ENCODE measurements around the gene KLK10. TPM values are rescaled to one million over a fixed set of nuclear protein-coding genes. Genes with fewer than 3 reads are reported as not detected.

Gene KLK10
- total RNA-seq, 1 donor from 2014 or later: 1.6 TPM

DNA sequence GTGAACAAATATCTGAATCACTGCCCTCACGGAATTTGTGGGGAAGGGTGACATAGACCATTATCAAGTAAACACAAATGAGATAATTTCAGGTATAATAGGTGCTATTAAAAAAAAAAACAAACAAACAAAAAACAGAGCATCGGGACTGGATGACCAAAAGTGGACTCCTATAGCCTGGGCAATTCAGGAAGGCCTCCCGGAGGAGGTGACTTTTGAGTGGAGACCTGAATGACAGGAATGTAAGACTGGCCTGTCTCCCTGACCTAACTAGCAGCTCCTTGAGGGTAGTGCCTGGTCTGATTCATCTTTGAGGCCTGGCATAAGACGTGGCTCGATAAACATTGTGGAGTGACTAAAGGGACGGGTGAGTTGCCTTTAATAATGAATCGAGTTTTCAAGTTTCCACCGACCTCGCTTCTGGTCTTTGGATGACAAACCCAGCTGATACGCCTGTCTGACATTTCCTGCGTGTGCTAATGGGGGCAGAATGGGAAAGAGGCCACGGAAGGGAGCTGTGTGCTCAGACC lies 6.8 kb downstream of the KLK10 start:
- DNase-seq (ENCODE audit: low spot score in 2 of 2): no peak
- Histone ChIP-seq H3K27ac (no peak overlapping the region), H3K4me1 (no peaks in the 10 kb centered on the region), H3K27me3 (no peaks in the 10 kb centered on the region), H3K4me3 (no peak overlapping the region), H3K9me3 (no peaks in the 10 kb centered on the region), H3K36me3 (no peaks in the 10 kb centered on the region)
- TF ChIP-seq, protein P1, sequence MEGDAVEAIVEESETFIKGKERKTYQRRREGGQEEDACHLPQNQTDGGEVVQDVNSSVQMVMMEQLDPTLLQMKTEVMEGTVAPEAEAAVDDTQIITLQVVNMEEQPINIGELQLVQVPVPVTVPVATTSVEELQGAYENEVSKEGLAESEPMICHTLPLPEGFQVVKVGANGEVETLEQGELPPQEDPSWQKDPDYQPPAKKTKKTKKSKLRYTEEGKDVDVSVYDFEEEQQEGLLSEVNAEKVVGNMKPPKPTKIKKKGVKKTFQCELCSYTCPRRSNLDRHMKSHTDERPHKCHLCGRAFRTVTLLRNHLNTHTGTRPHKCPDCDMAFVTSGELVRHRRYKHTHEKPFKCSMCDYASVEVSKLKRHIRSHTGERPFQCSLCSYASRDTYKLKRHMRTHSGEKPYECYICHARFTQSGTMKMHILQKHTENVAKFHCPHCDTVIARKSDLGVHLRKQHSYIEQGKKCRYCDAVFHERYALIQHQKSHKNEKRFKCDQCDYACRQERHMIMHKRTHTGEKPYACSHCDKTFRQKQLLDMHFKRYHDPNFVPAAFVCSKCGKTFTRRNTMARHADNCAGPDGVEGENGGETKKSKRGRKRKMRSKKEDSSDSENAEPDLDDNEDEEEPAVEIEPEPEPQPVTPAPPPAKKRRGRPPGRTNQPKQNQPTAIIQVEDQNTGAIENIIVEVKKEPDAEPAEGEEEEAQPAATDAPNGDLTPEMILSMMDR (IDR thresholded peaks at IDR 0.05): no peak
- intact Hi-C loops (cut with DNase I): no loop called here

DNA sequence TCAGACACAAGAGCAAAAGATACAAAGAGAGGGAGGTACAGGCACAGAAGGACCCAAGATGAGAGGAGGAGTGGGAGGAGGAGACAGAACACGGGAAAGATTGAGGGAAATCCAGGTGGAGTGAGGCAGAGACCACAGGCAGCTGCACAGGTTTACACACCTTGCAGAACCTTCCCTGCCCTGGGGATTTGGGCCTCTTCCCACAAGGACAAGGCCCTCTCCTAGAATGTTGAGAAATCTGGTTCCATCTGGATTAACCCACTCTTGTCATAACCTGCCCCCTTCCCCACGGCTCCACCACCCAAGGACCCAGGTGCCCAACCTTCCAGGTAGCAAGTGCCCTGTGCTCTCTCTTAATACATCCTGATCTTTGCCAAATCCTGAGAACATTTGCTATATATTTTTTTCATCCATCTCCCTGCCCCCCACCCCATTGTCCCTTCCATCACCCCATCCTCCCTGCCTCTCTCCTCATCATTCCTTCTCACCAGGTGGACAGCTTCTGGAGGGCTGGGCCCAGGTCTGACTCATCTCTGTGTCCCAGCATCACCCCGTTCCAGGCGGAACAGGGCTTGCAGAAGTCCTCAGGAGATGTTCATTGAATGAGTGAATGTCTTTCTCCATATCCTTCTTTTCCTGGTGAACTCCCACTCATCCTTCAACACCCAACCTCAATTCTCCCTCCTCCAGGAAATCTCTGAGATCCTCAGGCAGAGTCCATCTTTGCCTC lies 9.3 kb downstream of the KLK10 start:
- Histone ChIP-seq H3K27me3 (no peaks in the 10 kb centered on the region), H3K36me3 (no peaks in the 10 kb centered on the region), H3K4me3 (no peak overlapping the region), H3K27ac (no peak overlapping the region), H3K9me3 (no peaks in the 10 kb centered on the region), H3K4me1 (no peaks in the 10 kb centered on the region)
- intact Hi-C loops (cut with DNase I): no loop called here
- TF ChIP-seq, protein P1 (IDR thresholded peaks at IDR 0.05): no peak
- DNase-seq (ENCODE audit: low spot score in 2 of 2): no peak

DNA sequence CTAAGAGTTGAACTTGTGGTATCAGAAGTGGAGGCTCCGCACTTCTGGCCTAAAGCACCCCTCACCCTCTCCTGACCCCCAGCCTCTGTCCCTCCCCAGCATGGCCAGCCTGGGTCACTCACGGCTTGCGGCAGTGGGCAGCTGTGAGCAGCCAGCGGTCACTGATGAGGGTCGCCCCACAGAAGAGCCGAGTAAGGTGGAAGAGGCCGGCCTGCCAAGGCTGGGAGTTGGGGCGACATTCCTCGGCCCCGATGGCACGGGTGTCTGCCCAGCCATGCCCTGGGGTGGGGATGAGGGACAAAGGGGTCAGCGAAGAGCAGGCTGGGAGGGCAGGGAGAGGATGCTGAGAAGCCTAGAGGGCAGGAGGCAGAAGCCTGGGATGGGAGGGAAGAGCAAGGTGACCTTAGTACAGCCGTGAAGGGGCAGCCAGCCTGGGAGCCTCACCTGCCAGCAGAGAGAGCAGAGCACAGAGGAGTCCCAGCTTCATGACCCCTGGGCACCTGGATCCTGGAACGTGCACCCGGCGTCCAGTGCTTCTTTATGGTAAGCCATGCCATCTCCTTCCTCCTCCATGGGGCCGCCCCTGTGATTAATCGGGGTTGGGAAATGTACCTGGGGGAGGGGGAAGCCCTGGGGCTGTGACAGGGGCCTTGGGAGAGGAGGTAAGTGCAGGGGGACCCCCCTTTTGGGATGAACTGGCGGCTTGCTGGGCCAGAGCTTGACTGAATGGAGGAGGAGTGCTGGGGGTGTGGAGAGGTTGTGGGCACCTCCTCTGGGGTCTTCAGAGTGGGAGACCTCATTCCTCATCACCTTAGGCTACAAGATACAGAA lies 10.2 kb downstream of the KLK10 start:
- intact Hi-C loops (cut with DNase I): no loop called here
- Histone ChIP-seq H3K4me1 (no peaks in the 10 kb centered on the region), H3K27me3 (no peaks in the 10 kb centered on the region)

DNA sequence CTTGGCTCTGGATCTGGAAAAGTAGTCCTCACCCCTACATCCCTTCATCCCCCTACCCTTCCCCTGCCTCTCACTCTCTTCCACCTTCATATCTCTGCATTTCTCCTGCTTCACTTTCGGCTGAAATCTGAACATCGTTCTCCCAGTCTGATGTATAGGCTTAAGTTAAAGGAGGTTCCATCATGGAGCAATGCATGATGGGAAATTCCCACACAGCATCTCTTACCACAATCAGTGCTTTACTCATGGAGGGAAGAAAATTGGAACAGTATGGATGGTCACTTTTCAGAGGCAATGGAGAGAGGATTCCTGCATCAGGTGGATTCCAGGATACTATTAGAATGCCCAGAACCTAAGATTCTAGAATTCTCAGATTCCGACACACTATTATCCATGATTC lies 12.0 kb downstream of the KLK10 start:
- TF ChIP-seq, protein P1 (IDR thresholded peaks at IDR 0.05): no peak
- DNase-seq (ENCODE audit: low spot score in 2 of 2): no peak
- Histone ChIP-seq H3K27ac (no peak overlapping the region), H3K4me1 (no peaks in the 10 kb centered on the region), H3K9me3 (no peaks in the 10 kb centered on the region), H3K36me3 (no peaks in the 10 kb centered on the region), H3K27me3 (no peaks in the 10 kb centered on the region), H3K4me3 (no peak overlapping the region)
- intact Hi-C loops (cut with DNase I): no loop called here

More for the DNA sequence above, 10.2 kb downstream of the KLK10 start:
- Histone ChIP-seq H3K27ac (no peak overlapping the region), H3K36me3 (no peaks in the 10 kb centered on the region), H3K9me3 (no peaks in the 10 kb centered on the region), H3K4me3 (no peak overlapping the region)
- no peak for DNase-seq (ENCODE audit: low spot score in 2 of 2)
- TF ChIP-seq, protein P1 (IDR thresholded peaks at IDR 0.05): no peak

DNA sequence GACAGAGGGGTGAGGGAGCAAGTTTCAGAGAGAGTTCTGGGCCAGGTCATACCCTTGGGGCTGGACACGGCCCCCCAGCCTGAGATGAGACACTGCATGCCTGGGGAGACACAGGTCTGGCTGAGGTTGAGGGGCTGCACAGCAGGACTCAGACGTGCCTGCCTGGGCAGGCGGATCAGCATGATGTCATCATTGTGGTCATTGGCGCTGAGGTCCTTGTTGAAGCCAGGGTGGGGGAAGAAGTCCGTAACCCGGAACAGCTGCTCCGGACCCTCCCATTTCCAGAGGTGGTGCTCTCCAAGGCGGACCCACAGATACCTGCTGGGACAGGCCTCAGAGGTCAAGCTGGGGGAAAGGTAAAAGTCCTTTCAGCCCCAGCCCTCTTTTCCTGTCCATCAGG lies 13.1 kb downstream of the KLK10 start:
- TF ChIP-seq, protein P1 (IDR thresholded peaks at IDR 0.05): no peak
- no peaks in the 10 kb centered on the region for H3K27me3 ChIP-seq
- no peak for DNase-seq (ENCODE audit: low spot score in 2 of 2)

More for the DNA sequence above, 13.1 kb downstream of the KLK10 start:
- no peak overlapping the region for H3K4me3 ChIP-seq
- H3K27ac ChIP-seq: no peak overlapping the region
- intact Hi-C loops (cut with DNase I): no loop called here
- H3K4me1 ChIP-seq: no peaks in the 10 kb centered on the region
- no peaks in the 10 kb centered on the region for H3K36me3 ChIP-seq
- no peaks in the 10 kb centered on the region for H3K9me3 ChIP-seq
